Mesenchymal stem cell (in vitro differentiated cells and primary cell): ENCODE data around the gene BRD4.

Experiments
- DNase-seq: peaks from one replicate; pipeline ENCODE4 v3.0.0-alpha.2; 2013
- H2AFZ ChIP-seq: one replicate; pipeline ENCODE4 v1.6.1; 2013; ENCODE audit warnings: low read depth, mild to moderate bottlenecking, control low read depth, inconsistent platforms, low read length, moderate library complexity
- H2AK5ac ChIP-seq: 2 replicates; pipeline ENCODE4 v1.6.1; 2013; ENCODE audit warnings: low read length, moderate library complexity, mild to moderate bottlenecking, inconsistent platforms; ENCODE audit not compliant: severe bottlenecking
- H2BK120ac ChIP-seq: one replicate; pipeline ENCODE4 v1.6.1; 2013; ENCODE audit warnings: low read depth, mild to moderate bottlenecking, inconsistent platforms, low read length, moderate library complexity
- H2BK12ac ChIP-seq, 2 experiments: one replicate each; pipeline ENCODE4 v1.6.1; 2013; ENCODE audit warnings: inconsistent platforms in 2 of 2, low read length in 2 of 2, mild to moderate bottlenecking in 2 of 2, moderate library complexity in 2 of 2, control low read depth in 1 of 2
- H2BK15ac ChIP-seq: one replicate; pipeline ENCODE4 v1.6.1; 2013; ENCODE audit warnings: mild to moderate bottlenecking, low read depth, inconsistent platforms; ENCODE audit not compliant: poor library complexity, severe bottlenecking
- H2BK5ac ChIP-seq: 2 replicates; pipeline ENCODE4 v1.6.1; 2013; ENCODE audit warnings: low read depth, mild to moderate bottlenecking, low read length, control low read depth, inconsistent platforms; ENCODE audit not compliant: poor library complexity, severe bottlenecking
- H3K14ac ChIP-seq, 2 experiments: one replicate each; pipeline ENCODE4 v1.6.1; 2013; ENCODE audit warnings: inconsistent platforms in 2 of 2, low read length in 2 of 2, control low read depth in 1 of 2, mild to moderate bottlenecking in 1 of 2, moderate library complexity in 1 of 2
- H3K18ac ChIP-seq, 2 experiments: one replicate each; pipeline ENCODE4 v1.6.1; 2013; ENCODE audit warnings: inconsistent platforms in 2 of 2, low read length in 2 of 2, control low read depth in 1 of 2, low read depth in 1 of 2, mild to moderate bottlenecking in 1 of 2
- H3K23ac ChIP-seq, 2 experiments: one replicate each; pipeline ENCODE4 v1.6.1; 2013; ENCODE audit warnings: inconsistent platforms in 2 of 2, low read length in 2 of 2, mild to moderate bottlenecking in 2 of 2, moderate library complexity in 2 of 2, control low read depth in 1 of 2
- H3K27ac ChIP-seq: 2 replicates; pipeline ENCODE4 v1.5.1; 2013; ENCODE audit warnings: mild to moderate bottlenecking, moderate library complexity, low read length, control low read depth, inconsistent platforms; ENCODE audit not compliant: poor library complexity, severe bottlenecking
- H3K27me3 ChIP-seq, 2 experiments: 2 replicates each; pipeline versions ENCODE4 v1.6.1 to v1.7.0; 2013; ENCODE audit warnings: low read length in 2 of 2, mild to moderate bottlenecking in 2 of 2, moderate library complexity in 2 of 2, control low read depth in 1 of 2, inconsistent platforms in 1 of 2; ENCODE audit not compliant: control insufficient read depth in 1 of 2, insufficient read depth in 1 of 2
- H3K36me3 ChIP-seq, 2 experiments: 2 replicates each; pipeline versions ENCODE4 v1.6.1 to v1.7.0; 2013; ENCODE audit warnings: low read length in 2 of 2, control low read depth in 1 of 2, inconsistent platforms in 1 of 2, low read depth in 1 of 2, mild to moderate bottlenecking in 1 of 2; ENCODE audit not compliant: insufficient read depth in 2 of 2, control insufficient read depth in 1 of 2
- H3K4ac ChIP-seq, 2 experiments: one replicate each; pipeline ENCODE4 v1.6.1; 2013; ENCODE audit warnings: inconsistent platforms in 2 of 2, low read length in 2 of 2, mild to moderate bottlenecking in 2 of 2, moderate library complexity in 2 of 2, control low read depth in 1 of 2, low read depth in 1 of 2
- H3K4me1 ChIP-seq: 2 replicates; pipeline ENCODE4 v1.6.1; 2013; ENCODE audit warnings: low read depth, low read length, control low read depth; ENCODE audit not compliant: control insufficient read depth, insufficient read depth
- H3K4me2 ChIP-seq: 2 replicates; pipeline ENCODE4 v1.6.1; 2013; ENCODE audit warnings: low read length, mild to moderate bottlenecking, inconsistent platforms; ENCODE audit not compliant: poor library complexity, severe bottlenecking
- H3K4me3 ChIP-seq, 2 experiments: 2 replicates each; pipeline versions ENCODE4 v1.5.1 to v1.7.0; 2013; ENCODE audit warnings: low read length in 2 of 2, mild to moderate bottlenecking in 2 of 2, control low read depth in 1 of 2, low read depth in 1 of 2; ENCODE audit not compliant: insufficient read depth in 1 of 2
- H3K79me1 ChIP-seq: replicated peaks from 2 replicates; pipeline ENCODE4 v1.6.1; 2013; ENCODE audit warnings: mild to moderate bottlenecking, control low read depth, low read length, inconsistent platforms; ENCODE audit not compliant: poor library complexity, severe bottlenecking
- H3K9ac ChIP-seq: 2 replicates; pipeline ENCODE4 v1.7.0; 2013; ENCODE audit warnings: mild to moderate bottlenecking, low read length, moderate library complexity
- H3K9me3 ChIP-seq: 2 replicates; pipeline ENCODE4 v1.7.0; 2013; ENCODE audit warnings: mild to moderate bottlenecking, low read length; ENCODE audit not compliant: control insufficient read depth
- H4K8ac ChIP-seq: one replicate; pipeline ENCODE4 v1.6.1; 2013; ENCODE audit warnings: inconsistent platforms, mild to moderate bottlenecking, low read length, moderate library complexity
- H4K91ac ChIP-seq: one replicate; pipeline ENCODE4 v1.6.1; 2013; ENCODE audit warnings: mild to moderate bottlenecking, low read length, inconsistent platforms
- WGBS: methylation state at CpG from one replicate; pipeline ENCODE4 v1.1.7; 2013; ENCODE audit warnings: mixed read lengths; 5-methylcytosine and 5-hydroxymethylcytosine counted together

The BRD4 gene

GRCh38 chr19:15296841-15297415 is 35.4 kb downstream of the BRD4 start:
- peak overlapping the region; percentile 46 for H3K9ac ChIP-seq
- peak overlapping the region in 1 of 2 experiments; percentile 6 for H3K23ac ChIP-seq
- H3K4ac ChIP-seq, result no peak overlapping the region
- H3K36me3 ChIP-seq, result peaks cover 3 to 7% of the 10 kb centered on the region in 2 experiments
- no peak overlapping the region for H3K18ac ChIP-seq
- H3K9me3 ChIP-seq, result no peaks in the 10 kb centered on the region
- H3K27me3 ChIP-seq, result no peaks in the 10 kb centered on the region
- no peak overlapping the region for H4K8ac ChIP-seq
- no peaks in the 10 kb centered on the region for H3K79me1 ChIP-seq
- no peak overlapping the region for H2BK12ac ChIP-seq
- H2AFZ ChIP-seq, result no peak overlapping the region
- no peak overlapping the region for H2AK5ac ChIP-seq
- H3K14ac ChIP-seq, result peak overlapping the region in 1 of 2 experiments; percentile 13
- H4K91ac ChIP-seq, result no peak overlapping the region
- no peak for DNase-seq
- H3K27ac ChIP-seq, result peak overlapping the region; percentile 2
- H2BK120ac ChIP-seq, result no peak overlapping the region
- H2BK5ac ChIP-seq, result no peak overlapping the region
- H3K4me1 ChIP-seq, result peaks cover 34% of the 10 kb centered on the region
- no peak overlapping the region for H3K4me2 ChIP-seq
- no peak overlapping the region for H3K4me3 ChIP-seq
- no peak overlapping the region for H2BK15ac ChIP-seq
- 78% methylated on average over 7 of the region's 7 CpGs for WGBS

DNA sequence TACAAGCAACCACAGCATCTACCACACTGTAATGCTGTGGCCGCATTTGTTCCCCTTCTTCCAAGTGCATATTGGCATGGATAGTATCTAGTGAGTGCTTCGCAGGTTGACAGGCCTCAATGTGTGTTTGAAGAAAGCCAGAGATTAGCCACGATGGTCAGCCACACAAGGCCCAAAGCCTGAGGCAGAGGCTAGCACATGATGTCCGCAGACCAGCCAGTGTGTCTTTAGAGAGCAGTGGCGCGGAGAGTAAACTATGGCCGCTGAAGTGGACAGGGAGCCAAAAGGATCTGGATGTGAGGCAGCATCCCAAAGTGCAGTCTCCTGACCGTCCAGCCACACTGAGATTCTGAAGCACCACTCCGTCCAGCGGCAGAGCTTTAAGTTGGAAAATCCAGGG is 36.0 kb downstream of the BRD4 start:
- no peaks in the 10 kb centered on the region for H3K79me1 ChIP-seq
- H3K4me3 ChIP-seq, result no peak overlapping the region
- H3K14ac ChIP-seq, result no peak overlapping the region
- H2BK120ac ChIP-seq, result no peak overlapping the region
- H3K4ac ChIP-seq, result no peak overlapping the region
- H3K9ac ChIP-seq, result peak overlapping the region; percentile 46
- H3K4me2 ChIP-seq, result no peak overlapping the region
- H3K4me1 ChIP-seq, result peaks cover 33% of the 10 kb centered on the region
- no peak overlapping the region for H3K18ac ChIP-seq
- DNase-seq, result no peak
- no peak overlapping the region for H3K27ac ChIP-seq
- no peak overlapping the region for H3K23ac ChIP-seq
- no peak overlapping the region for H2BK12ac ChIP-seq
- no peaks in the 10 kb centered on the region for H3K9me3 ChIP-seq
- H3K27me3 ChIP-seq, result no peaks in the 10 kb centered on the region
- H2BK5ac ChIP-seq, result no peak overlapping the region
- H4K91ac ChIP-seq, result no peak overlapping the region
- 86% methylated on average over 7 of the region's 10 CpGs for WGBS
- peaks cover 3 to 7% of the 10 kb centered on the region in 2 experiments for H3K36me3 ChIP-seq
- no peak overlapping the region for H4K8ac ChIP-seq
- no peak overlapping the region for H2BK15ac ChIP-seq
- no peak overlapping the region for H2AFZ ChIP-seq
- H2AK5ac ChIP-seq, result no peak overlapping the region

DNA sequence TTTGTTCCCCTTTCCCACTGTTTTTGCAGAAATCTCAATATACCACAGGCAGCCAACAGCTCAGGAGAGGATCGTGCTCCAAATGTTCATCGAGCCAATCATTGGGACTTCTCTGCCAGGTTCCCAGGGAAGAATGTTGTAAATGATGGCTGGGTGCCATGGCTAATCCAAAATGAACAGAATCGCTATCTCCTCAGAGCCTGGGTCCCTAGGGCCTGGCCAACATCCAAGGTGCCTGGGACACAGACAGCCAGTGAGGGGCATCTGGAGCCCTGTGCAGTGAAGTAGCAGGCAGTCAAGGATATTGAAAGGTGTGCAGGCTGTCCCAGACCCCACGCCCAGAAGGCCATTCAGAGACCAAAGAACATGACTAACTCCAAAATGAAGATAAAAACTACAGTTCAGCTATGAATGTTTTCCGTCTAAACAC is 37.8 kb downstream of the BRD4 start:
- DNase-seq, result no peak
- Histone ChIP-seq H3K27me3 (no peaks in the 10 kb centered on the region), H3K4me3 (peak overlapping the region in 1 of 2 experiments; percentile 26), H3K9me3 (no peaks in the 10 kb centered on the region), H2AFZ (no peak overlapping the region), H2AK5ac (no peak overlapping the region), H3K18ac (no peak overlapping the region), H3K14ac (no peak overlapping the region), H3K4me2 (no peak overlapping the region), H4K8ac (no peak overlapping the region), H3K4me1 (peaks cover 33% of the 10 kb centered on the region), H3K9ac (no peak overlapping the region), H3K27ac (no peak overlapping the region), H2BK15ac (no peak overlapping the region), H3K4ac (no peak overlapping the region), H4K91ac (no peak overlapping the region), H3K23ac (no peak overlapping the region), H2BK120ac (no peak overlapping the region), H2BK12ac (no peak overlapping the region), H3K36me3 (peaks cover 3 to 9% of the 10 kb centered on the region in 2 experiments), H2BK5ac (no peak overlapping the region), H3K79me1 (no peaks in the 10 kb centered on the region)
- WGBS, result 88% methylated on average over 5 of the region's 5 CpGs

DNA sequence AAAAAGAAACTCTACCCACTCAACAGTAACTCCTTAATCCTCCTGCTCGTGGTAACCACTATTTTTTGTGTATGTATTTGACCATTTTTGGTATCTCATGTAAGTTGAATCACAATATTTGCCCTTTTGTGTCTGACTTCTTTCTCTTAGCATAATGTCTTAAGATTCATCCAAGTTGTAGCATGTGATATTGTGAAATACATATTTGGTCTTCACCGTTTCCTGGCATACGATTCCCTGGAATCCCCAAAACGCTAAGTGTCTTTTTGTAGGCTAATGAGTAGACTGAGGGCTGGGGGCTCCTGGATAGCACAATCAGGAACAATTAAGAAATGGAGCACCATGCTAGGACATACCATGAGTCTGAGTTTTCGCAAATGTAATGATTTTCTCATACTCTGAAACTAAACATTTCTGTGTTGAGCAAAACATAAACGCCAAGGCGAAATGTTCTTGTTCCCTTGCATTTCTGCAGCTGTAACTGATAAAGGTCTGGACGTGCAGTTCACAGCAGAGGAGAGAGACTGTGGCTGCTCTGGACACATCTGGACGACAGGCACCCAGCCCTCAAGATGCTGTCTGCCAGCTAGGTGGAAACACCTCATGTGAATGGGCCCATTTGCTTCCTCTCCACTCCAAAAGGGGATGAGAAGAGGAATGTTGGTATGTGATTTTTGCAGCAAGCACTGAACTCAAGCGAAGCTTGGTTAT is 38.4 kb downstream of the BRD4 start:
- peak overlapping the region in 1 of 2 experiments; percentile 38 for H3K4me3 ChIP-seq
- H3K4me1 ChIP-seq, result peaks cover 32% of the 10 kb centered on the region
- H3K14ac ChIP-seq, result no peak overlapping the region
- no peaks in the 10 kb centered on the region for H3K9me3 ChIP-seq
- WGBS, result 75% methylated on average over 10 of the region's 10 CpGs
- H2AFZ ChIP-seq, result no peak overlapping the region
- H3K23ac ChIP-seq, result no peak overlapping the region
- no peak overlapping the region for H2BK15ac ChIP-seq
- H4K8ac ChIP-seq, result no peak overlapping the region
- H4K91ac ChIP-seq, result no peak overlapping the region
- H3K27me3 ChIP-seq, result no peaks in the 10 kb centered on the region
- H3K79me1 ChIP-seq, result no peaks in the 10 kb centered on the region
- no peak overlapping the region for H3K4me2 ChIP-seq
- H3K27ac ChIP-seq, result no peak overlapping the region
- H3K36me3 ChIP-seq, result peaks cover 3 to 10% of the 10 kb centered on the region in 2 experiments
- peak overlapping the region; percentile 35 for H3K9ac ChIP-seq
- no peak overlapping the region for H2BK5ac ChIP-seq
- peak; percentile 28 for DNase-seq
- H3K18ac ChIP-seq, result no peak overlapping the region
- no peak overlapping the region for H2AK5ac ChIP-seq
- H3K4ac ChIP-seq, result no peak overlapping the region
- no peak overlapping the region for H2BK120ac ChIP-seq
- no peak overlapping the region for H2BK12ac ChIP-seq
